Uterus (tissue), 2 donors: ENCODE measurements around the gene ZNF26.

Experiments
- POLR2A ChIP-seq, 2 donors: fragments of 450-650 bp; IDR thresholded peaks; one replicate each; pipeline ENCODE4 v1.6.1; 2016; ENCODE audit warnings: antibody characterized with exemption in 2 of 2, mild to moderate bottlenecking in 1 of 2, moderate library complexity in 1 of 2
- TF ChIP-seq, protein P1 (sequence below), 4 experiments: fragments of 200-600 bp in 2 of 4; fragments of 450-650 bp in 2 of 4; sonication (generic) in 2 of 4; IDR thresholded peaks; one replicate each; pipeline ENCODE4 v1.5.1; 2016 to 2019; ENCODE audit warnings: antibody characterized with exemption in 4 of 4, mild to moderate bottlenecking in 2 of 4, moderate library complexity in 1 of 4

DNA sequence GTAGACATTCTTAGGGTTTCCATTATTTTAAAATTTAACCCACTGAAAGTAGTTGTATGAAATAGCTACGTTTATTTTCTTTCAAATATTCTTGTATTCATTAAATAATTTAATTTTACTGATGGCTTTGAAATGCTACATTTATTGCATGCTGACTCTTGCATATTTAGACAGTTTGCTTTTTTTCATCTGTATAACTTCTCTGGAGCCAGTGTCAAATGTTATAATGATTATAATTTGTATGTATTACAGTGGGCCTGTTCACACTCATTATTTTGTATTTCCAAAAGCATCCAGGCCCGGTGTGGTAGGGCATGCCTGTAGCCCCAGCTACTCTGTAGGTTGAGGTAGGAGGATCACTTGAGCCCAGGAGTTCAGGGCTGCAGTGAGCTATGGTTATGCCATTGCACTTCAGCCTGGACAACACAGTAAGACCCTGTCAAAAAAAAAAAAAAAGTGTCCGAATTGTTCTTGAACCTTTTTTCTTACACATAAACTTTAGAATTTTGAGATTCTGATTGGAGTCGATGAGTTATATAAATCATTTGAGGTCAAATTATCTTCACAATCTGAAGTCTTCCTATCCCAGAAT, 52.0 kb downstream of the ZNF26 start:
- TF ChIP-seq, protein P1, sequence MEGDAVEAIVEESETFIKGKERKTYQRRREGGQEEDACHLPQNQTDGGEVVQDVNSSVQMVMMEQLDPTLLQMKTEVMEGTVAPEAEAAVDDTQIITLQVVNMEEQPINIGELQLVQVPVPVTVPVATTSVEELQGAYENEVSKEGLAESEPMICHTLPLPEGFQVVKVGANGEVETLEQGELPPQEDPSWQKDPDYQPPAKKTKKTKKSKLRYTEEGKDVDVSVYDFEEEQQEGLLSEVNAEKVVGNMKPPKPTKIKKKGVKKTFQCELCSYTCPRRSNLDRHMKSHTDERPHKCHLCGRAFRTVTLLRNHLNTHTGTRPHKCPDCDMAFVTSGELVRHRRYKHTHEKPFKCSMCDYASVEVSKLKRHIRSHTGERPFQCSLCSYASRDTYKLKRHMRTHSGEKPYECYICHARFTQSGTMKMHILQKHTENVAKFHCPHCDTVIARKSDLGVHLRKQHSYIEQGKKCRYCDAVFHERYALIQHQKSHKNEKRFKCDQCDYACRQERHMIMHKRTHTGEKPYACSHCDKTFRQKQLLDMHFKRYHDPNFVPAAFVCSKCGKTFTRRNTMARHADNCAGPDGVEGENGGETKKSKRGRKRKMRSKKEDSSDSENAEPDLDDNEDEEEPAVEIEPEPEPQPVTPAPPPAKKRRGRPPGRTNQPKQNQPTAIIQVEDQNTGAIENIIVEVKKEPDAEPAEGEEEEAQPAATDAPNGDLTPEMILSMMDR (IDR thresholded peaks at IDR 0.05) = no peak
- no peak for TF ChIP-seq POLR2A (IDR thresholded peaks at IDR 0.05)
